H1 (cell line): ENCODE data around the gene MESD. TPM values are rescaled to one million over a fixed set of nuclear protein-coding genes. Genes with fewer than 3 reads are reported as not detected.

Experiments used
- JUN ChIP-seq: IDR thresholded peaks from 2 replicates; pipeline ENCODE4 v1.6.1; 2011; ENCODE audit warnings: low read depth, mild to moderate bottlenecking, improper control_type of control experiment, low read length
- SP4 ChIP-seq: IDR thresholded peaks from 2 replicates; pipeline ENCODE4 v1.6.1; 2012; ENCODE audit warnings: low read length, inconsistent platforms
- SUZ12 ChIP-seq: fragments of 200-600 bp; sonication (generic); IDR thresholded peaks from 2 replicates; pipeline ENCODE4 v1.6.1; 2012; ENCODE audit warnings: mild to moderate bottlenecking, inconsistent platforms, low read length, moderate library complexity, mixed read lengths
- ZNF274 ChIP-seq: IDR thresholded peaks from 2 replicates; pipeline ENCODE4 v1.7.0; 2012; ENCODE audit warnings: low read length, borderline replicate concordance; ENCODE audit errors: extremely low read depth
- polyA plus RNA-seq, 7 experiments: library from polyadenylated mRNA; depleted of rRNA in 3 of 7; stranded (reverse) in 5 of 7; unstranded in 2 of 7; fragments of >200 nt in 5 of 7; fragments of 200-250 nt in 2 of 7; gene quantifications; 1 replicate in 5 of 7; 2 replicates in 1 of 7; 4 replicates in 1 of 7; pipeline versions ENCODE4 v1.2.1 to v1.2.3, GENCODE V29; 2011 to 2013; ENCODE audit warnings: missing spikeins in 2 of 7, mixed read lengths in 2 of 7
- total RNA-seq: library from RNA; stranded (reverse); fragmentation: NEBNext Ultra II Directional; extraction: Animal tissue kit (Norgen Biotek cat#: 25700); gene quantifications from 2 replicates; pipeline ENCODE4 v1.2.1, GENCODE V29; 2021

Gene MESD
- total and polyA plus RNA-seq, 2 of the 8 experiments (the other 6 are each of a cell fraction or from before 2014, with no cell fraction given) = 11.0 to 28.3 TPM

GRCh38 chr15:81002009-81002330 is 12.4 kb upstream of the MESD start (continued):
- TF ChIP-seq ZNF274 (no peak), SUZ12 (no peak), JUN (no peak), SP4 (no peak)
- TF ChIP-seq, all 59 proteins: peak for 0
